Ovary (tissue), 3 donors: ENCODE results near the gene NTRK2.

Source experiments
- EP300 ChIP-seq: sonication (generic); formaldehyde crosslinking; IDR thresholded peaks from one replicate; pipeline ENCODE4 v1.6.1; 2017; ENCODE audit warnings: antibody characterized with exemption
- POLR2A ChIP-seq: fragments of 450-650 bp; IDR thresholded peaks from one replicate; pipeline ENCODE4 v1.6.1; 2017; ENCODE audit warnings: antibody characterized with exemption, mild to moderate bottlenecking, moderate library complexity
- TF ChIP-seq, protein P1 (sequence below), 3 donors: fragments of 450-650 bp in 2 of 3; fragments of 200-600 bp in 1 of 3; IDR thresholded peaks; one replicate each; pipeline versions ENCODE4 v1.5.1 to v1.8.0; 2016 to 2022; ENCODE audit warnings: antibody characterized with exemption in 3 of 3, mild to moderate bottlenecking in 1 of 3
- donor health status: DM: no; HTN: no; CAD: no.

DNA sequence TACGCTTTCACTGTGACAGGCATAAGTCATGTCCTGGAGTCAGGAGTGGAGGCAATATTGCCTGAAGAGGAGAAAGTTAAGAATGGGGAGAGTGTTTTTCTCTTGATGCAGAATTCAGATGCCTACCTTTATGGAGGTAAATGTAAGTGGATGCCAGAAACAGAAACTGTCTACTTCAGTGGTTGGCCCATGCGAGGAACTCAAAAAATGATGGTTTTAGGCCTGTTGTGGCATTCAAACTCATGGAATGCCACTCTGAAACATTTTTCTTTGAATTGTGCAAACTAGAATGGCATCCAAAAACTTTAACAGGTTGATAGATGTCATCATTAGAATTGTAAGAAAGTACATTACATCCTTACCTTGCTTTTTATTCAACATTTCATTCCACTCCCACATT is 47.7 kb upstream of the NTRK2 start:
- TF ChIP-seq, protein P1, sequence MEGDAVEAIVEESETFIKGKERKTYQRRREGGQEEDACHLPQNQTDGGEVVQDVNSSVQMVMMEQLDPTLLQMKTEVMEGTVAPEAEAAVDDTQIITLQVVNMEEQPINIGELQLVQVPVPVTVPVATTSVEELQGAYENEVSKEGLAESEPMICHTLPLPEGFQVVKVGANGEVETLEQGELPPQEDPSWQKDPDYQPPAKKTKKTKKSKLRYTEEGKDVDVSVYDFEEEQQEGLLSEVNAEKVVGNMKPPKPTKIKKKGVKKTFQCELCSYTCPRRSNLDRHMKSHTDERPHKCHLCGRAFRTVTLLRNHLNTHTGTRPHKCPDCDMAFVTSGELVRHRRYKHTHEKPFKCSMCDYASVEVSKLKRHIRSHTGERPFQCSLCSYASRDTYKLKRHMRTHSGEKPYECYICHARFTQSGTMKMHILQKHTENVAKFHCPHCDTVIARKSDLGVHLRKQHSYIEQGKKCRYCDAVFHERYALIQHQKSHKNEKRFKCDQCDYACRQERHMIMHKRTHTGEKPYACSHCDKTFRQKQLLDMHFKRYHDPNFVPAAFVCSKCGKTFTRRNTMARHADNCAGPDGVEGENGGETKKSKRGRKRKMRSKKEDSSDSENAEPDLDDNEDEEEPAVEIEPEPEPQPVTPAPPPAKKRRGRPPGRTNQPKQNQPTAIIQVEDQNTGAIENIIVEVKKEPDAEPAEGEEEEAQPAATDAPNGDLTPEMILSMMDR (IDR thresholded peaks at IDR 0.05), result no peak
- no peak for TF ChIP-seq POLR2A
- no peak for TF ChIP-seq EP300
